ENCODE measurements around the gene TMEM151B. TPM values are rescaled to one million over a fixed set of nuclear protein-coding genes. Genes with fewer than 3 reads are reported as not detected.

Gene TMEM151B
- total and polyA plus RNA-seq, 7 donors = 0.04 to 0.07 TPM; not detected in 5

DNA sequence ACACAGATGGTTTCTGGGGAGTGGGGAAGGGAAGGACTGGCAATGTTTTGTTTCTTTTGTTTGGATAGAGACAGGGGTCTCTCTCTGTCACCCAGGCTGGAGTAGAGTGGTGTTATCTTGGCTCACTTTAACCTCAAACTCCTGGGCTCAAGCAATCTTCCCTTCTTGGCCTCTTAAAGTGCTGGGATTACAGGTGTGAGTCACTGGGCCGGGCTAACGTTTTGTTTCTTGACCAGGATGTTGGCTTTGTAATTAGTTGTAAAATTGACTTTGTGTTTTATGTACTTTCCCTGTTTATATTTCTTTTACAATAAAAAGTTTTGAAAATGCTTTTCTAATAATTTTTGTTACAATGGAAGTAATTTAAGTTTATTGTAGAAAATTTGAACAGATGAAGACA lies 83.1 kb downstream of the TMEM151B start:
- intact Hi-C loops (cut with DNase I) = no loop called here
- DNase-seq (no peak), ATAC-seq (no peak)
- Histone ChIP-seq H3K4me3 (no peak overlapping the region), H3K27me3 (ENCODE audit: insufficient read depth in 3 of 3, low read length in 2 of 3) (no peaks in the 10 kb centered on the region), H3K27ac (no peak overlapping the region), H3K36me3 (ENCODE audit: insufficient read depth in 1 of 2, low read depth in 1 of 2) (no peaks in the 10 kb centered on the region), H3K4me1 (no peaks in the 10 kb centered on the region), H3K9me3 (no peaks in the 10 kb centered on the region)
- TF ChIP-seq, protein P1, sequence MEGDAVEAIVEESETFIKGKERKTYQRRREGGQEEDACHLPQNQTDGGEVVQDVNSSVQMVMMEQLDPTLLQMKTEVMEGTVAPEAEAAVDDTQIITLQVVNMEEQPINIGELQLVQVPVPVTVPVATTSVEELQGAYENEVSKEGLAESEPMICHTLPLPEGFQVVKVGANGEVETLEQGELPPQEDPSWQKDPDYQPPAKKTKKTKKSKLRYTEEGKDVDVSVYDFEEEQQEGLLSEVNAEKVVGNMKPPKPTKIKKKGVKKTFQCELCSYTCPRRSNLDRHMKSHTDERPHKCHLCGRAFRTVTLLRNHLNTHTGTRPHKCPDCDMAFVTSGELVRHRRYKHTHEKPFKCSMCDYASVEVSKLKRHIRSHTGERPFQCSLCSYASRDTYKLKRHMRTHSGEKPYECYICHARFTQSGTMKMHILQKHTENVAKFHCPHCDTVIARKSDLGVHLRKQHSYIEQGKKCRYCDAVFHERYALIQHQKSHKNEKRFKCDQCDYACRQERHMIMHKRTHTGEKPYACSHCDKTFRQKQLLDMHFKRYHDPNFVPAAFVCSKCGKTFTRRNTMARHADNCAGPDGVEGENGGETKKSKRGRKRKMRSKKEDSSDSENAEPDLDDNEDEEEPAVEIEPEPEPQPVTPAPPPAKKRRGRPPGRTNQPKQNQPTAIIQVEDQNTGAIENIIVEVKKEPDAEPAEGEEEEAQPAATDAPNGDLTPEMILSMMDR (IDR thresholded peaks at IDR 0.05) = no peak
- 57 to 68% (median 68%) methylated on average over 2 of the region's 2 CpGs for WGBS, 3 donors

DNA sequence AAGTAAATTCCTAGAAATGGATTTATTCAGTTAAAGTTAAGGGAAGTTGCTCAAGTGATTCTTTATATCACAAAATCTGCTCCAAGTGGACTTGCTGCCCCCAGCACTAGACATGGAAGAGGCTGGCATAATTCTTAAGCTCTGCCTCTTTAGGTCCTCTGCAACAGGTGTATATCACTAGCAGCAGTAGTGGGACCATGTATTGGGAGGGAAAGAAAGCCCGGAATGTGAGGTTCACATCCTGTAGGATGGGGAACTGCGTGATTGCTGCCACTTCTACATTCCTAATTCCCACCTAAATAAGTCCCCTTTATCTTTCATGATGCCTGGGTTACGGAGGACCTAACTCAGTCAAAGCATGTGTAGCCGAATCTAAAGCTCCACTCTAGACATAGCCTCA lies 85.4 kb downstream of the TMEM151B start:
- H3K4me3 ChIP-seq = no peak overlapping the region
- no peaks in the 10 kb centered on the region for H3K27me3 ChIP-seq (ENCODE audit: insufficient read depth in 3 of 3, low read length in 2 of 3)
- intact Hi-C loops (cut with DNase I) = no loop called here
- H3K9me3 ChIP-seq = no peaks in the 10 kb centered on the region
- TF ChIP-seq, protein P1 (IDR thresholded peaks at IDR 0.05) = no peak
- H3K27ac ChIP-seq = no peak overlapping the region
- no peaks in the 10 kb centered on the region for H3K36me3 ChIP-seq (ENCODE audit: insufficient read depth in 1 of 2, low read depth in 1 of 2)
- 68 to 89% (median 89%) methylated on average over 4 of the region's 4 CpGs for WGBS, 3 donors
- DNase-seq = no peak
- no peak for ATAC-seq
- no peaks in the 10 kb centered on the region for H3K4me1 ChIP-seq

DNA sequence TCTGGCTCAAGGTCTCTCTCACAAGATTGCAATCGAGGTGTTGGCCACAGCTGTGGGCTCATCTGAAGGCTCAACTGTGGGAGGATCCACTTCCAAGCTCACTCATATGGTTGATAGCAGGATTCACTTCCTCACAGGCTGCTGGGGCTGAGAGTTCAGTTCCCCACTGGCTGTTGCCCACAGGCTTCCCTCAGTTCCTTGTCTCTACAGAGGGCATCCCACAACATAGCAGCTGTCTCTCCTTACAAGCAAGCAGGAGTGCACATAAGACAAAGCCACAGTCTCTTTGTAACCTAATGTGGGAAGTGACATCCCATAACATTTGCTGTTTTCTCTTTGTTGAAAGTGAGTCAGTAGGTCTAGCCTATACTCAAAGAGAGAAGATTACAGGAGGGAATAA lies 86.2 kb downstream of the TMEM151B start:
- H3K4me3 ChIP-seq = no peak overlapping the region
- intact Hi-C loops (cut with DNase I) = no loop called here
- no peaks in the 10 kb centered on the region for H3K36me3 ChIP-seq (ENCODE audit: insufficient read depth in 1 of 2, low read depth in 1 of 2)
- no peaks in the 10 kb centered on the region for H3K9me3 ChIP-seq
- no peak for ATAC-seq
- H3K27me3 ChIP-seq (ENCODE audit: insufficient read depth in 3 of 3, low read length in 2 of 3) = no peaks in the 10 kb centered on the region
- no peaks in the 10 kb centered on the region for H3K4me1 ChIP-seq
- no peak for DNase-seq
- TF ChIP-seq, protein P1 (IDR thresholded peaks at IDR 0.05) = no peak
- no peak overlapping the region for H3K27ac ChIP-seq
- 48 to 70% (median 54%) methylated on average over 1 of the region's 1 CpG for WGBS, 3 donors

Other genes with a start within 250 kb of the TMEM151B start
- 100 to 1,000 TPM in 3 of 4 donors, 10 to 100 TPM in 1; 62.3 to 177 (median 113) TPM for gene MRPL14, start 143.0 kb upstream of the TMEM151B start, total RNA-seq
- gene MRPL14, start 143.0 kb upstream of the TMEM151B start, polyA plus RNA-seq = 100 to 1,000 TPM; 166 to 308 (median 197) TPM
- 100 to 1,000 TPM in 1 of 4 donors, 10 to 100 TPM in 3; 32.7 to 121 (median 40.3) TPM for gene TMEM63B, start 142.9 kb upstream of the TMEM151B start, total RNA-seq
- gene TMEM63B, start 142.9 kb upstream of the TMEM151B start, polyA plus RNA-seq = 10 to 100 TPM; 23.5 to 39.2 (median 27.9) TPM
- gene CAPN11, start 111.6 kb upstream of the TMEM151B start, total RNA-seq = under 1 TPM in 1 of 4 donors, not detected in 3; 0.32 TPM
- gene CAPN11, start 111.6 kb upstream of the TMEM151B start, polyA plus RNA-seq = under 1 TPM; 0.05 to 0.16 (median 0.11) TPM
- under 1 TPM in 3 of 4 donors, not detected in 1; 0.34 to 0.54 (median 0.36) TPM for gene MYMX, start 53.5 kb upstream of the TMEM151B start, total RNA-seq
- under 1 TPM in 2 of 3 donors, not detected in 1; 0.09 to 0.61 TPM for gene MYMX, start 53.5 kb upstream of the TMEM151B start, polyA plus RNA-seq
- gene SLC29A1, start 46.9 kb upstream of the TMEM151B start, total RNA-seq = 10 to 100 TPM; 29.6 to 80.7 (median 41.6) TPM
- gene SLC29A1, start 46.9 kb upstream of the TMEM151B start, polyA plus RNA-seq = 10 to 100 TPM; 29.1 to 39.7 (median 39.1) TPM
- gene HSP90AB1, start 23.3 kb upstream of the TMEM151B start, total RNA-seq = 1,000 to 10,000 TPM; 1,150 to 1,595 (median 1,339) TPM
- 1,000 to 10,000 TPM in 2 of 3 donors, 100 to 1,000 TPM in 1; 743 to 1,128 (median 1,033) TPM for gene HSP90AB1, start 23.3 kb upstream of the TMEM151B start, polyA plus RNA-seq
- gene SLC35B2, start 12.9 kb upstream of the TMEM151B start, total RNA-seq = 10 to 100 TPM; 10.9 to 23.3 (median 18.0) TPM
- gene SLC35B2, start 12.9 kb upstream of the TMEM151B start, polyA plus RNA-seq = 10 to 100 TPM; 16.0 to 23.6 (median 20.8) TPM
- 1 to 10 TPM; 2.1 to 5.0 (median 3.0) TPM for gene NFKBIE, start 4.9 kb upstream of the TMEM151B start, total RNA-seq
- gene NFKBIE, start 4.9 kb upstream of the TMEM151B start, polyA plus RNA-seq = 1 to 10 TPM; 2.8 to 5.2 (median 4.0) TPM
- 1 to 10 TPM; 4.4 to 7.4 (median 5.1) TPM for gene AARS2, start 42.9 kb downstream of the TMEM151B start, total RNA-seq
- 1 to 10 TPM; 2.2 to 4.3 (median 3.0) TPM for gene AARS2, start 42.9 kb downstream of the TMEM151B start, polyA plus RNA-seq
- gene SPATS1, start 72.2 kb downstream of the TMEM151B start, total RNA-seq = not detected
- gene SPATS1, start 72.2 kb downstream of the TMEM151B start, polyA plus RNA-seq = not detected
- 10 to 100 TPM; 27.4 to 33.3 (median 30.2) TPM for gene CDC5L, start 117.3 kb downstream of the TMEM151B start, total RNA-seq
- gene CDC5L, start 117.3 kb downstream of the TMEM151B start, polyA plus RNA-seq = 10 to 100 TPM; 10.9 to 21.0 (median 11.6) TPM